GM23248 (cell line): ENCODE data around the gene SNTG2. TPM values are rescaled to one million over a fixed set of nuclear protein-coding genes. Genes with fewer than 3 reads are reported as not detected.

Experiments
- DNase-seq: peaks from one replicate; pipeline ENCODE4 v3.0.0-alpha.2; 2015
- H2AFZ ChIP-seq: fragments of 200-600 bp; sonication (generic); 2 replicates; pipeline ENCODE4 v1.6.1; 2016; ENCODE audit warnings: antibody characterized with exemption
- H3F3A ChIP-seq: fragments of 200-600 bp; sonication (generic); 2 replicates; pipeline ENCODE4 v1.6.1; 2016; ENCODE audit warnings: mild to moderate bottlenecking, antibody characterized with exemption, mixed run types; ENCODE audit not compliant: insufficient read depth
- H3K27ac ChIP-seq: fragments of 200-600 bp; sonication (generic); 2 replicates; pipeline ENCODE4 v1.5.1; 2016; ENCODE audit warnings: mild to moderate bottlenecking
- H3K27me3 ChIP-seq: fragments of 200-600 bp; sonication (generic); replicated peaks from 2 replicates; pipeline ENCODE4 v1.6.1; 2016; ENCODE audit warnings: mild to moderate bottlenecking; ENCODE audit not compliant: insufficient read depth
- H3K36me3 ChIP-seq: fragments of 200-600 bp; sonication (generic); 2 replicates; pipeline ENCODE4 v1.6.1; 2016; ENCODE audit warnings: low read depth, mild to moderate bottlenecking
- H3K4me1 ChIP-seq: fragments of 200-600 bp; sonication (generic); 2 replicates; pipeline ENCODE4 v1.6.1; 2016; ENCODE audit warnings: mild to moderate bottlenecking; ENCODE audit not compliant: insufficient read depth
- H3K4me2 ChIP-seq: fragments of 200-600 bp; sonication (generic); one replicate; pipeline ENCODE4 v1.6.1; 2016; ENCODE audit warnings: mild to moderate bottlenecking; ENCODE audit not compliant: unreplicated experiment
- H3K4me3 ChIP-seq: fragments of 200-600 bp; sonication (generic); 2 replicates; pipeline ENCODE4 v1.5.1; 2016; ENCODE audit warnings: mild to moderate bottlenecking
- H3K79me2 ChIP-seq: fragments of 200-600 bp; sonication (generic); 2 replicates; pipeline ENCODE4 v1.6.1; 2016; ENCODE audit warnings: mild to moderate bottlenecking; ENCODE audit not compliant: insufficient read depth
- H3K9ac ChIP-seq: fragments of 200-600 bp; sonication (generic); 2 replicates; pipeline ENCODE4 v1.6.1; 2016; ENCODE audit warnings: mild to moderate bottlenecking
- H3K9me2 ChIP-seq: fragments of 200-600 bp; sonication (generic); 2 replicates; pipeline ENCODE4 v1.6.1; 2016; ENCODE audit warnings: mixed run types, mild to moderate bottlenecking, moderate library complexity; ENCODE audit not compliant: insufficient read depth
- H3K9me3 ChIP-seq: fragments of 200-600 bp; sonication (generic); one replicate; pipeline ENCODE4 v1.6.1; 2017; ENCODE audit warnings: low read depth
- H4K20me1 ChIP-seq: fragments of 200-600 bp; sonication (generic); 2 replicates; pipeline ENCODE4 v1.6.0; 2016; ENCODE audit not compliant: insufficient read depth
- EZH2 ChIP-seq: fragments of 200-600 bp; sonication (generic); IDR thresholded peaks from 2 replicates; pipeline ENCODE4 v1.6.1; 2018; ENCODE audit warnings: antibody characterized with exemption, mild to moderate bottlenecking; ENCODE audit not compliant: insufficient read depth, poor library complexity, severe bottlenecking
- EZH2phosphoT487 ChIP-seq: fragments of 200-600 bp; sonication (generic); IDR thresholded peaks from 2 replicates; pipeline ENCODE4 v1.6.1; 2018; ENCODE audit warnings: antibody characterized with exemption, moderate library complexity, mild to moderate bottlenecking, low read depth; ENCODE audit not compliant: insufficient read depth
- WGBS, 2 experiments: methylation state at CpG; one replicate each; pipeline ENCODE4 v1.1.6; 2015 to 2017; ENCODE audit warnings: low lambda C conversion rate in 2 of 2, low coverage in 1 of 2; ENCODE audit errors: missing lambda C conversion rate in 2 of 2; 5-methylcytosine and 5-hydroxymethylcytosine counted together
- in situ Hi-C: fragments of 300-500 bp; cut with MboI; formaldehyde crosslinking; loops from 2 replicates; pipeline ENCODE4 v1.15.0; 2020
- polyA plus RNA-seq: library from polyadenylated mRNA; unstranded; fragments of >200 nt; fragmentation: Nextera tagmentation; extraction: Ambion mirVana; gene quantifications from 2 replicates; pipeline ENCODE4 v1.2.1, GENCODE V29; 2016
- total RNA-seq: library from RNA; depleted of rRNA; stranded (reverse); fragments of >200 nt; shearing (Covaris generic); gene quantifications from 2 replicates; pipeline ENCODE4 v1.2.3, GENCODE V29; 2014

SNTG2 gene
- total and polyA plus RNA-seq, 2 experiments from 2014 or later: not detected

- Histone ChIP-seq H3K27ac (no peak overlapping the region), H3K4me2 (no peak overlapping the region), H3F3A (peaks cover 21% of the 10 kb centered on the region), H3K79me2 (no peaks in the 10 kb centered on the region), H3K27me3 (no peaks in the 10 kb centered on the region), H2AFZ (no peak overlapping the region), H3K9ac (no peak overlapping the region), H3K4me1 (peaks cover 21% of the 10 kb centered on the region), H3K36me3 (no peaks in the 10 kb centered on the region), H3K9me3 (no peaks in the 10 kb centered on the region), H4K20me1 (no peaks in the 10 kb centered on the region), H3K4me3 (no peak overlapping the region), H3K9me2 (no peaks in the 10 kb centered on the region)
- in situ Hi-C loops: no loop called here
- WGBS, 2 experiments: 44% methylated on average over 6 to 8 of the region's 8 CpGs
- TF ChIP-seq EZH2 (no peak), EZH2phosphoT487 (no peak)
- no peak for DNase-seq
Observed at GRCh38 chr2:1053786-1054185, 103.1 kb downstream of the SNTG2 start.

DNA sequence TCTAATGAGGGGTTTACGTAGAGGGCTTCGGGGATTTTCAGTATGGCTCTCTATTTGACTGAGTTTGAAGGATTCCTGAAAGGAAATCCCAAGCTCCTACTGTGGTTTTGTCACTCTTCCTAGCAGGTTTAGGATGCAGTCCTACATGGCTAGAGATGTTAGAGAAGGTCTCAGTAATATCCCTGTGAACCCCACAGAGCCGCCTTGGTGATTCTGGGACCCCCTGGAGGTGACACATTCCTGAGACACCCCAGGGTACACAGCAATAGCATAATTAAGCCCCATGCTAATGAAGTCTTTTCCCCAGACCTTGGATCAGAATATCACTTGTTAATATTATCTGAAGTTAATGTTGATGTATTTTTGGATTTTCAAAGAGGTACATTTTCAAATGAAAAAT is 103.8 kb downstream of the SNTG2 start:
- Histone ChIP-seq H3K9ac (no peak overlapping the region), H3K4me2 (peak overlapping the region; percentile 79), H2AFZ (peak overlapping the region; percentile 72), H3K4me1 (peaks cover 21% of the 10 kb centered on the region), H3K27me3 (no peaks in the 10 kb centered on the region), H3K27ac (peak overlapping the region; percentile 70; the same call in 1 of the 2 replicates), H3K79me2 (no peaks in the 10 kb centered on the region), H3K9me2 (no peaks in the 10 kb centered on the region), H3F3A (peaks cover 20% of the 10 kb centered on the region), H3K4me3 (no peak overlapping the region), H4K20me1 (no peaks in the 10 kb centered on the region), H3K36me3 (no peaks in the 10 kb centered on the region), H3K9me3 (no peaks in the 10 kb centered on the region)
- no peak for DNase-seq
- in situ Hi-C loops: no loop called here
- 81% methylated on average over 3 of the region's 3 CpGs for WGBS, 2 experiments
- TF ChIP-seq EZH2phosphoT487: no peak
- TF ChIP-seq EZH2: no peak

- H3K9me3 ChIP-seq: no peaks in the 10 kb centered on the region
- H4K20me1 ChIP-seq: no peaks in the 10 kb centered on the region
- peaks cover 21% of the 10 kb centered on the region for H3K4me1 ChIP-seq
- 28 to 31% methylated on average over 11 of the region's 11 CpGs for WGBS, 2 experiments
- H3K79me2 ChIP-seq: no peaks in the 10 kb centered on the region
- H3K27me3 ChIP-seq: no peaks in the 10 kb centered on the region
- H3K9ac ChIP-seq: peak overlapping the region; percentile 45
- DNase-seq: peak; percentile 84
- in situ Hi-C loops: no loop called here
- peak overlapping the region; percentile 72 for H2AFZ ChIP-seq
- H3K27ac ChIP-seq: peak overlapping the region; percentile 70
- no peaks in the 10 kb centered on the region for H3K36me3 ChIP-seq
- H3K9me2 ChIP-seq: no peaks in the 10 kb centered on the region
- peak overlapping the region; percentile 36 for H3K4me3 ChIP-seq
- TF ChIP-seq EZH2phosphoT487: no peak
- TF ChIP-seq EZH2: no peak
- peaks cover 14% of the 10 kb centered on the region for H3F3A ChIP-seq
- peak overlapping the region; percentile 79 for H3K4me2 ChIP-seq
Observed at GRCh38 chr2:1055014-1055595, 104.5 kb downstream of the SNTG2 start.

GRCh38 chr2:1060372-1060771 is 109.7 kb downstream of the SNTG2 start:
- no peak overlapping the region for H2AFZ ChIP-seq
- no peak overlapping the region for H3K9ac ChIP-seq
- no peaks in the 10 kb centered on the region for H3K36me3 ChIP-seq
- TF ChIP-seq EZH2phosphoT487 (no peak), EZH2 (no peak)
- no peak for DNase-seq
- no peaks in the 10 kb centered on the region for H3K79me2 ChIP-seq
- in situ Hi-C loops: no loop called here
- peaks cover 5% of the 10 kb centered on the region; the same call in 1 of the 2 replicates for H3F3A ChIP-seq
- 52 to 55% methylated on average over 3 of the region's 3 CpGs for WGBS, 2 experiments
- no peaks in the 10 kb centered on the region for H3K9me2 ChIP-seq
- H3K4me3 ChIP-seq: no peak overlapping the region
- H3K4me1 ChIP-seq: peaks cover 6% of the 10 kb centered on the region
- H3K27me3 ChIP-seq: no peaks in the 10 kb centered on the region
- H3K27ac ChIP-seq: no peak overlapping the region
- H3K9me3 ChIP-seq: no peaks in the 10 kb centered on the region
- H3K4me2 ChIP-seq: no peak overlapping the region
- H4K20me1 ChIP-seq: no peaks in the 10 kb centered on the region

GRCh38 chr2:1060987-1061386 is 110.3 kb downstream of the SNTG2 start:
- in situ Hi-C loops: no loop called here
- no peak for DNase-seq
- Histone ChIP-seq H3K9ac (no peak overlapping the region), H3K36me3 (no peaks in the 10 kb centered on the region), H3F3A (no peaks in the 10 kb centered on the region), H4K20me1 (no peaks in the 10 kb centered on the region), H3K4me2 (no peak overlapping the region), H3K4me3 (no peak overlapping the region), H3K9me2 (no peaks in the 10 kb centered on the region), H3K27me3 (no peaks in the 10 kb centered on the region), H3K27ac (no peak overlapping the region), H2AFZ (no peak overlapping the region), H3K4me1 (no peaks in the 10 kb centered on the region), H3K79me2 (no peaks in the 10 kb centered on the region), H3K9me3 (no peaks in the 10 kb centered on the region)
- TF ChIP-seq EZH2phosphoT487: no peak
- no peak for TF ChIP-seq EZH2
- 68 to 72% methylated on average over 5 of the region's 5 CpGs for WGBS, 2 experiments
